HG03175 (cell line): ENCODE measurements around the gene ZSCAN12.
"Not testable (repeated sequence)": the region's sequence is repeated elsewhere in the genome, so short reads cannot be mapped to it uniquely, and the experiment has no call there.

Experiments used
- ATAC-seq: cut with Tn5 transposase; IDR thresholded peaks from one replicate; pipeline ENCODE4 v1.9.1; 2021; ENCODE audit warnings: mild to moderate bottlenecking, moderate library complexity; ENCODE audit not compliant: unreplicated experiment

ZSCAN12 gene

DNA sequence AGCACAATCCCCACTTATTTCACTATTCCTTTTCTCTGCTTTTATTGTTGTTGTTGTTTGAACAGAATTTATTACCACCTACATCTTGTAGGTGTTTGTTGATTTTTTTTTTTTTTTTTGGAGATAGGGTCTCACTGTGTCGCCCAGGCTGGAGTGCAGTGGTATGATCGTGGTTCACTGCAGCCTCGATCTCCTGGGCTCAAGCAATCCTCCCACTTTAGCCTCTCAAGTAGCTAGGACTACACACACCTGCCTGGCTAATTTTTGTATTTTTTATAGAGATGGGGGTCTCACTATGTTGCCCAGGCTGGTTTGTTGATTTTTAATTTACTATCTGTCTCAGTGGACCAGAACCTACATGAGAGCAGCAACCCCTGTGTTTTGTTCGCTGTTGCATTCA is 3.6 kb downstream of the ZSCAN12 start:
- no peak for ATAC-seq

DNA sequence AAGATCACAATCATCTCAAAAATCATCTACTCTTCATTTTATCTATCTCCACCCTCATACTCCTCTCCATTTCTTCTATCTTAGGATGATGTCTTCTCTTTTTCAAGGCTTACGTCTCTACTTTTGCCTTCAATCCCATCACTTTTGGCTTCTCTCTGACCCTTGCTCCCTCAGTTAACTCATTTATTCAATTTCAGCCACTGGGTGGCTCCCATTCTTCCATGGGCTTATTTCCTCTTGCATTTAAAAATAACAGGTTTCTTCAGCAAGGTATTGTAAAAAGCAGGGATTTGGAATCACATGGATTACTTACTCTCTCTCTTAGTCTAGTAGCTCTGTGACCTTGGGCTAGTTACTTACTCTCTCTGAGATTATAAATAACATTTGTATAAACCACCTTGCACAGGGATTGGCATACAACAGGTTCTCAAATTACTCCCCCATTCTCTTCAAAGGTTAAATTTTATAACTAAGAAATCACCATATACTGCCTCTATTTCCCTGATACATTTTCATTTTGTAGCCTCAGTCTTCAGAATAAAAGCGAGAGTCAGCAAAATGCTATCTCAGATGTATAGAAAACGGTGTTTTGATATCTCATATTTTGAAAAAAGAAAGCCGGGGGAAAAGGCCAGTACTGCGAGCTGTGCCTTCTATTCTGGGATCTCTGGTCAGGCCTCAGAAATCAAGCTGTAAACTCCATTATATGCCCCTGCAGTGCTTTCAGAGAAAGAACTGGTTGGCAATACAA is 5.5 kb downstream of the ZSCAN12 start:
- ATAC-seq = no peak

DNA sequence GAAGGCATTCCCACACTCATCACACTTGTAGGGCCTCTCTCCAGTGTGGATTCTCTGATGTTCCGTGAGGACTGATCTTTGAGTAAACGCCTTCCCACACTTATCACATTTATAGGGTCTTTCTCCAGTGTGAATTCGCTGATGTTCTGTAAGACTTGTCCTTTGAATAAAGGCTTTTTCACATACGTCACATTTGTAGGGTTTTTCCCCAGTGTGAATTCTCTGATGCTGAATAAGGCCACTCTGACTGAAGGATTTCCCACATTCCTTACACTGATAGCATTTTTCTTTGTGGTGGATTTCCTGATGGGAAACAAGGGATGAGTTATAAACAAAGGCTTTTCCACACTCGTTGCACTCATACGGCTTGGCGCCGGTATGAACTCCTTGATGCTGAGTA is 8.9 kb downstream of the ZSCAN12 start:
- ATAC-seq = no peak

DNA sequence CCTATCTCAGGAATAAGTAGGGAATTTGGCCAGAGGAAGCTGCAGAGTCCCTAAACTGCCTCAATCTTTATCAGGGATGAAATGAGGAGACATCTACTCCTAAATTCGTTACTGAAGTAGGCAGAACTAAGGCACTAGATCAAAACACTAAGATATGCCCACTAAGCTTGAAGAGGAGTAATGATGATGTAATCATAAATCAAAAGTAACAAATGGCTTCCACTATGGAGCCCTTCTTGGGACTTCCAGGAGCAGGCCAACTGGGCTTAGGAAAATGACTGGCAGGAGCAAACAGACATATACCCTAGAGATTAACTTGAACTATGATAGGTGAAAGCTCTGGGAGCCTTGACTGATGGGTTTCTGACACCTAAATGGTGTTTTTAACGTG is 15.4 kb downstream of the ZSCAN12 start:
- no peak for ATAC-seq

DNA sequence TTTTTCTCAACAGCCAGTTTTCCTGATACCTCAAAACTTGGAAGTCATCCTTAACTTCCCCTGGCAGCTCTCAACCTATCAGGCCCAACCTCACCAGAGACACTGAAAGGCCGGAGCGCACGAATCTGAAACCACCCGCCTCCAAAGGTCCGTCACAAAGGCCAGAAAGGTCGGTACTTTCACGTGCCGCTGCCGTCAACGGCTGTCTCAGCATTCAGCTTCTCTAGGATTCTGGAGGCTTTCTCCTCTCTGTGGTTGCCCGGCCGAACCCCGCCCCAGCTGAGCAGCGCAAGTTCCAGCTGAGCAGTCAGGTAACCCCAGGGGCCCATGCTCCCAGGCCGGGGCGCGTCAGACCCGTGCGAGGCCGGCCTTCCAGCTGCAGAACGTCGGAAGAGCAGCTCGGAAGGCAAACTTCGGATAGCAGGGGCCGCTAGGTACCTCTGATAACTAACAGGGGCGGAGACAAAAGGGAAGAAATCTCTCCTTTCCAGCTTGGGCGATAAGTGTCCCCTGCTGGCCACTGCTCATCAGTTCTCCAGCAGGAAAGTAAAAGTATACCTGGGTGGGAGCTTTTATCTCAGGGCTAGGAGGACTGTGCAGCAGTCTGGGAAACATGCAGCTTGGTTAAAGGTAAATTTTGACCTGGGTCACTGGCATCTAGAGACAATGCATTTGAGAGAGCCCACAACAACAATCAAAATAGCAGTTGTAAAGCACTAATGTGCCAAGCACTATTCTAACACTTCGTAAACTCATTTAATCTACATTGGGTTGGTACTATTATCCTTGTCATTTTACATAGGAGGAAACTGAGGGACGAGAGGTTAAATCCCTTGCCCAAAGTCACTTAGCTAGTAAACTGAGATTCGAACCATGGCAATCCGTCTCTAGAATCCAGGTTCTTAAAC is 16.1 kb downstream of the ZSCAN12 start:
- ATAC-seq = peak; percentile 86

DNA sequence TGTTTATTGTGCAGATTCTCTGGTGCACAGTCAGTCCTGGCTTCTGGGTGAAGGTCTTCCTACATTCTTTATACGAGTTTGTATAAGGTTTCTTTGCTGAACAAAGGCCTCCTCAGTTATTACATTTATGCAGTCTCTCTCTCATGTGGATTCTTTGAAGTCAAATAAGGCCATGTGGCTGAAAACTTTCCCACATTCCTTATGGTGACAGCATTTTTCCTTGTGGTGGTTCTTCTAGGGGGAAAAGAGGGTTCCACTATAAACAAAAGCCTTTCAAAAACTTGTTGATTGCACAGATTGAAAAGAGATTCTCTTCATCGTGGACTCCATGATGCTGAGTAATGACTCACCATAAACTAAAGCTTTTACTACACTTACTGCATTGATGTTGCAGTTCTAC is 19.2 kb downstream of the ZSCAN12 start:
- no peak for ATAC-seq

DNA sequence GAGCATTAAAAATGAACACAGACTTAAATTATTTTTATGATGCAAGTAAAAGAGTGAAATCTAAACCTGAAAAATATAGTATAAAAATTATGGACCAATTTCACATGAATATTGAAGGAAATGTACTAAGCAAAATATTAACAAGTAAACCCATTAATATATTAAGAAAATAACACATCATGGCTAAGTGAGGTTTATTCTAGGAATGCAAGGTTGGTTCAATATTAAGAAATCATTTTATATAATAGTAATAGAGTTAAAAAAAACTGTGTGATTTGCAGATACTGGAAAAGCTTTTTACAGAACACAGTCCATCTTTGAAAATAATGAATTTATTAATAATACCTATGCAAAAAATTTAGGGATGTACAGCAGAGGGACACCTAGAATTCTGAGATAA is 20.9 kb downstream of the ZSCAN12 start:
- no peak for ATAC-seq

GRCh38 chr6:28377879-28378278 is 21.7 kb downstream of the ZSCAN12 start:
- ATAC-seq = no peak

- no peak for ATAC-seq
Measured at GRCh38 chr6:28373925-28374324, 25.6 kb downstream of the ZSCAN12 start.

- no peak for ATAC-seq
Measured at GRCh38 chr6:28371706-28372451, 27.7 kb downstream of the ZSCAN12 start.

DNA sequence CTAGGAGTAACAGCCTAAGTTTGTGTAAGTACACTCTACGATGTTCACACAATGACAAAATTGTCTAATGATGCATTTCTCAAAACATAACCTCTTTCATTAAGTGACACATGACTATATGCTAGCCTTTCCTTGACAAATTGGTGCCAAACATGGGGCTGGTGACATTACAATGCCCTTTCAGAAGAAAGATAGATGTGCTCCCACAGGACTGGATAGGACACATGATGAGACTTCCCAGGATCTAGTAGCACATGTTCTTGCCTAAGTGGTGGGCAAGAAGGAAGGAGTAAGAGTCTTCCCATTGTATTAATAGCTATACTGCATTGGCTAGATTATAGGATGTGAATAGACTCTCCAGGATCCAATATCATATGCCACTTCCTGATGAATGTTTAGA is 28.3 kb downstream of the ZSCAN12 start:
- no peak for ATAC-seq

DNA sequence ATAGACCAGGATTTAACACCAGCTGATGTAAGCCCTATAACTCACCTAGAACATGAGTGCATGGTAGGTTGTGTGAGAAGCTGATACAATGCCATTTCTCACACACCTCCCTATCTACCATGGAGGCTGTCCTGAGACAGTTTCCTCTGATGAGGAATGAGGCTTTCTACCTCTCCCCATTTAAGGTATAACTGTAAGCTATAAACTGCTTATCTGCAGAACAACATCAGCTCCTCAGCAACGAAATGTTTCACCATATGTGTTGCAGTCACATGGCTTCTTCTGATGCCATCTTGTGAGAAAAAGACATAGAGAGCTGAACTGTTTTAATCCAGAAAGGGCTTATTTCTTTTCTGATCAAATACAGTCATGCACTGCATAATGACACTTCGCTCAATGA is 29.1 kb downstream of the ZSCAN12 start:
- ATAC-seq = no peak

DNA sequence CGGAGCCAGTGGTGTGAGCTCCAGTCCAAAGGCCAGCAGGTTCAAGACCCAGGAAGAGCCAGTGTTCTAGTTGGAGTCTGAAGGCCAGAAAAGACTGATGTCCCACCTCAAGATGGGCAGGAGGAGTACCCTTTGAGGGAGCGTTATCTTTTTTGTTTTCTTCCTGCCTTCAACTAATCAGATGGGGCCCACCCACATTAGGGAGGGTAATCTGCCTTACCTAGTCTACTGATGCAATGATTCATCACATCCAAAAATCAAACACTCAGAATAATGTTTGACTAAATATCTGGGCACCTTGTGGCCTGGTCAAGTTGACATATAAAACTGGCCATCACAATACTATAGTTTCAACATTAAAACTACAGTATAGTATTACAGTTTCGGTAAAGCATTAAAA is 30.1 kb downstream of the ZSCAN12 start:
- ATAC-seq = no peak

DNA sequence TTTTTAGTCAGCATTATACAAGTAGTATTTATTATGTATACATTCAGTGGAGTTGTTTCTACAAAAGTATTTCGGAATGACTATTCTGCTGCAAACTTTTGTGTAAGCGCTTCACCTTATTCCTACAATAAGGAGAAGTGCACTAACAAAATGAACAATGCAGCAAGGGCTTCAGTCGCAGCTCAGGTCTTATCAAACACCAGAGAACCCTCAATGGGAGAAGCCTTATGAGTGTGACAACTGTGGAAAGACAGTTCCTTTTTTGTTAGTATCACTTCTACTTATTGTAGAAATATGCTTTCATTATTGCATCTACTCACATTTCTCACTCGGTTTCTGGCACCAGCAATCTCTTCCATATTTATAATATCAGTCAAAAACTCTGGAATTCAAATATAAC is 31.0 kb downstream of the ZSCAN12 start:
- ATAC-seq = peak; percentile 62

DNA sequence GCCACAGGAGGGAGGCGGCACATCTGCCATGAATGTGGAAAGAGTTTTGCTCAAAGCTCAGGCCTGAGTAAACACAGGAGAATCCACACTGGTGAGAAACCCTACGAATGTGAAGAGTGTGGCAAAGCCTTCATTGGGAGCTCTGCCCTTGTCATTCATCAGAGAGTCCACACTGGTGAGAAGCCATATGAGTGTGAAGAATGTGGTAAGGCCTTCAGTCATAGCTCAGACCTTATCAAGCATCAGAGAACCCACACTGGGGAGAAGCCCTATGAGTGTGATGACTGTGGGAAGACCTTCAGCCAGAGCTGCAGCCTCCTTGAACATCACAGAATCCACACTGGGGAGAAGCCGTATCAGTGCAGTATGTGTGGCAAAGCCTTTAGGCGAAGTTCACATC is 34.0 kb downstream of the ZSCAN12 start:
- not testable (repeated sequence) for ATAC-seq

DNA sequence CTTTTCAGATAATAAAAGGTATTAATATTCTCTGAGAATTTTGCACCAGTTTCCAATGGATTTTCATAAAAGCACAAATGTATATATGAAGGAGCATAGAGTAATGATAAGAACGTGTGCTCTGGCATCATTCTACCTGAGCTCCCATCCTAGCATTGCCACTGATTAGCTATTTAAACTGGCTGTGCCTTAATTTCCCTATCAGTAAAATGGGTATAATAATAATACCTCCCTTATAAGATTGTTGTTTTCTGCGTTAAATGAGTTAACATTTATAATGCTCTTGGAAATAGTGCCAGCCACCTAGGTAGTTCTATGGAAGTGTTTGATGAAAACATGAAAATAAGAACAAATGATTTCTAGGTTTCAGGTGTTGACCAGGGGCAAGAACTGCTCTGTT is 38.6 kb downstream of the ZSCAN12 start:
- no peak for ATAC-seq

DNA sequence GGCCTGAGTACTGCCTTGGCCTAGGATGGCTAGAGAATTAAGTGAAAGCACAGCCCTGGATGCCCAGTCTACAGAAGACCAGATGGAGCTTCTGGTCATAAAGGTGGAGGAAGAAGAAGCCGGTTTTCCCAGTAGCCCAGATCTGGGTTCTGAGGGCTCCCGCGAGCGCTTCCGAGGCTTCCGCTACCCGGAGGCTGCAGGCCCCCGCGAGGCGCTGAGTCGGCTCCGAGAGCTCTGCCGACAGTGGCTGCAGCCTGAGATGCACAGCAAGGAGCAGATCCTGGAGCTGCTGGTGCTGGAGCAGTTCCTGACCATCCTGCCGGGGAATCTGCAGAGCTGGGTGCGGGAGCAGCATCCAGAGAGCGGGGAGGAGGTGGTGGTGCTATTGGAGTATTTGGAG is 40.0 kb downstream of the ZSCAN12 start:
- ATAC-seq = not testable (repeated sequence)

- no peak for ATAC-seq
Measured at GRCh38 chr6:28357036-28357435, 42.5 kb downstream of the ZSCAN12 start.

DNA sequence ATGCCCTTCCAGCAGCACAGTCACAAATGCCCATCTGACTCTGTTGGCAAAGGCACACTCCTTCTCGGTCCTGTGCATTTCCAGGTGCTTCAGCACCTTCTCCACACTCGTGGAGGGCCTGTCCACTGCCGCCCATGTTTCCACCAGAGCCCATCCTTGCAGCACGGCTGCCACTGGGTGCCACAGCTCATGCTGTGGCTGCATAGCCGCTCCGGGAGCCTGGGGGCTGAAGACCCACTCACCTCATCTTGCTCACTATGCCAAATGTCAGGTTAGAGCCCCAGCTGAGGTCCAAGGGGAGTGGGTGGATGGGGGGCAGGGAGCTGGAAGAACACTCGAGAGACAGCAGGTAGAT is 42.9 kb downstream of the ZSCAN12 start:
- no peak for ATAC-seq

DNA sequence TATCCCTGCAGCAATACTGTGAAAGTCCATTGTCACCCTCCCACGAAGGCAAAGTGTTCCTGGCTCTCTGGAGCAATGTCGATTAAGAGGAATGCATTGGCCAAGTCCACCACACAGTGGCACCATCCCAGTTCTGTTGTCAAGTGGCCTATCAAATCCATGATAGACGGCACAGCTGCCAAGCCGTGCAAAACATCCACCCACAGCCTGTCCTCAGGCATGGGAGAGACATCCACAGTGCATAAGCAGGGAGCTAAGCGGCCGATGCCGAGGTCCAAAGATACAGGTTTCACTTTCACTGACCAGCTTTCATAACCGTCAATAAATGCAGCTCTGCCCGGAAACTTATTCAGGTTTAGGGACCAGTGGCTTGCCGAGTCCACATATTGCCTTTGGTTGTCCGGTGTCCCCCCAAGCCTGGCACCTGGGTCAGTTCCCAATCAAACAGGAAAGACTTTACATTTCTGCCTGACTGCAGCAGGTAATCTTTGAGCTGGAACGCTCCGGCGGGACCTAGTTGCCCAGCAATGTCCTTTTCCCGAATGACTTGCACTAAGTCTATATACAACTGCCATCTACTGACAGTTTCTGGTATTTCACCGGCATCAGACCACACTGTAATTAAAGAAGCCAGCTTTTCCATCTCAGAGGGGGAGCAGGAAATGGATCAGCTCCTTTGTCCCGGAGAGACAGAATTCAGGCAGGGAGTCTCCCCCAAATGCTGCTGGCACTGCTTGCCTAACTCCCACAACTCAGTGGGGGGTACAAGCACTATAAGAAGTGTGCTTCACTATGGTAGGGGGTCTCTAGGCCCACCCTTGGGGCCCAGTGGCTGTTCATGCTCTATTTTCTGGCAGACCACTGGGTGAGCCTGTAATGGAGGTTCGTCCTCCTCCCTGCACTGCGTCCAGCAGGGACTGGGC is 43.5 kb downstream of the ZSCAN12 start:
- ATAC-seq = peak; percentile 65
